Stimulated activated naive CD8-positive, alpha-beta T cell treated with anti-CD3 and anti-CD28 coated beads, Interleukin-15, amount 100 ng/mL, for 72 hours (primary cell): ENCODE measurements around the gene PAGR1.
"Not testable (repeated sequence)": the region's sequence is repeated elsewhere in the genome, so short reads cannot be mapped to it uniquely, and the experiment has no call there.

Source experiments
- ATAC-seq: fragments of 150-1000 bp; cut with Tn5 transposase; 2 replicates; pipeline ENCODE4 v1.10.0; 2021; ENCODE audit warnings: mild to moderate bottlenecking, moderate library complexity
- DNase-seq, 2 donors: peaks; one replicate each; pipeline ENCODE4 v3.0.0; 2021 to 2022
- H3K27ac Mint-ChIP-seq, 2 donors: one replicate each; pipeline ENCODE4 v1.8.0; 2022; ENCODE audit warnings: mild to moderate bottlenecking in 2 of 2, mixed read lengths in 2 of 2, moderate library complexity in 2 of 2
- H3K27me3 Mint-ChIP-seq: one replicate; pipeline ENCODE4 v1.8.0; 2022; ENCODE audit warnings: mixed read lengths
- H3K4me1 Mint-ChIP-seq: one replicate; pipeline ENCODE4 v1.8.0; 2022; ENCODE audit warnings: mild to moderate bottlenecking, mixed read lengths
- H3K4me3 Mint-ChIP-seq, 2 donors: one replicate each; pipeline ENCODE4 v1.8.0; 2022; ENCODE audit warnings: mild to moderate bottlenecking in 2 of 2, mixed read lengths in 2 of 2, moderate library complexity in 1 of 2
- H3K9me3 Mint-ChIP-seq, 2 donors: one replicate each; pipeline ENCODE4 v1.8.0; 2022; ENCODE audit warnings: mixed read lengths in 2 of 2

PAGR1 gene

GRCh38 chr16:29815793-29816693, at the start of gene PAGR1:
TSS of gene PAGR1 (plus strand) at chr16:29816152. CDS start at chr16:29816526, 374 bp downstream.
- Mint-ChIP-seq H3K4me1 (peaks cover 80% of the 10 kb centered on the region), H3K27ac (peak within 1 kb of the TSS; percentile 94 to 98), H3K4me3 (peak within 1 kb of the TSS; percentile 92), H3K9me3 (no peaks in the 10 kb centered on the region), H3K27me3 (peaks cover 13% of the 10 kb centered on the region)
- ATAC-seq: peak; percentile 80
- DNase-seq: peak; percentile 98 to 99

DNA sequence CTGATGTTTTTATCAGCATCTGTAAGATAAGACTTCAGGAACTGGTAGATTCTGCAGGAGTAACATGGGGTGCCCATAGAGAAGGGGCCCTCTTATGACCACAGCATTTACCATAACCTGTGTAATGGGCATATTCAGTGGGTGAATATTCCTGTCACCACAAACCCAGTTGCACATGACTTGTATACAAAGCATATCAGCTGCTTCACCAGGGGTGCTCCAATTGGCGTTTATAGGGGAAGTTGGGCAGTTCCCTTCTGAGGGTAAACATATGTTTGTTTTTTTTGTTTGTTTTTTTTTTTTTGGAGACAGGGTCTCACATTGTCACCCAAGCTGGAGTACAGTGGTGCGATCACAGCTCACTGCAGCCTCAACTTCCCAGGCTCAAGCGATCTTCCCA, 49.4 kb upstream of the PAGR1 start:
- Mint-ChIP-seq H3K4me3 (no peak overlapping the region), H3K27me3 (no peaks in the 10 kb centered on the region), H3K27ac (no peak overlapping the region), H3K4me1 (no peaks in the 10 kb centered on the region), H3K9me3 (no peaks in the 10 kb centered on the region)
- no peak for ATAC-seq
- no peak for DNase-seq

- Mint-ChIP-seq H3K27ac (no peak overlapping the region), H3K4me1 (peaks cover 3% of the 10 kb centered on the region), H3K9me3 (no peaks in the 10 kb centered on the region), H3K27me3 (no peaks in the 10 kb centered on the region), H3K4me3 (no peak overlapping the region)
- DNase-seq (no peak), ATAC-seq (no peak)
These were observed 48.9 kb upstream of the PAGR1 start for GRCh38 chr16:29767062-29767461.

- no peak for DNase-seq
- Mint-ChIP-seq H3K4me3 (no peak overlapping the region), H3K27me3 (no peaks in the 10 kb centered on the region), H3K27ac (peak overlapping the region in 1 of 2 donors; percentile 68), H3K4me1 (peaks cover 16% of the 10 kb centered on the region), H3K9me3 (no peaks in the 10 kb centered on the region)
- no peak for ATAC-seq
These were observed 46.4 kb upstream of the PAGR1 start for GRCh38 chr16:29769507-29769906.

GRCh38 chr16:29770250-29770929, 45.6 kb upstream of the PAGR1 start:
- no peaks in the 10 kb centered on the region for H3K27me3 Mint-ChIP-seq
- peaks cover 18% of the 10 kb centered on the region for H3K4me1 Mint-ChIP-seq
- peak overlapping the region in 1 of 2 donors; percentile 68 for H3K27ac Mint-ChIP-seq
- DNase-seq (no peak), ATAC-seq (no peak)
- H3K9me3 Mint-ChIP-seq: no peaks in the 10 kb centered on the region
- no peak overlapping the region for H3K4me3 Mint-ChIP-seq

GRCh38 chr16:29772330-29772729, 43.6 kb upstream of the PAGR1 start:
- not testable (repeated sequence) for DNase-seq, H3K9me3 Mint-ChIP-seq, H3K4me3 Mint-ChIP-seq, ATAC-seq, H3K27me3 Mint-ChIP-seq
- peak overlapping the region in 1 of 2 donors; percentile 62 for H3K27ac Mint-ChIP-seq
- peaks cover 27% of the 10 kb centered on the region for H3K4me1 Mint-ChIP-seq

GRCh38 chr16:29774730-29775129, 41.2 kb upstream of the PAGR1 start:
- DNase-seq (no peak), ATAC-seq (no peak)
- Mint-ChIP-seq H3K27ac (no peak overlapping the region), H3K4me1 (peaks cover 33% of the 10 kb centered on the region), H3K27me3 (peaks cover 6% of the 10 kb centered on the region), H3K4me3 (no peak overlapping the region), H3K9me3 (no peaks in the 10 kb centered on the region)

- H3K27ac Mint-ChIP-seq: no peak overlapping the region
- DNase-seq (no peak), ATAC-seq (no peak)
- no peaks in the 10 kb centered on the region for H3K9me3 Mint-ChIP-seq
- H3K4me1 Mint-ChIP-seq: peaks cover 40% of the 10 kb centered on the region
- peaks cover 6% of the 10 kb centered on the region for H3K27me3 Mint-ChIP-seq
- no peak overlapping the region for H3K4me3 Mint-ChIP-seq
These were observed 40.1 kb upstream of the PAGR1 start for GRCh38 chr16:29775742-29776408.

DNA sequence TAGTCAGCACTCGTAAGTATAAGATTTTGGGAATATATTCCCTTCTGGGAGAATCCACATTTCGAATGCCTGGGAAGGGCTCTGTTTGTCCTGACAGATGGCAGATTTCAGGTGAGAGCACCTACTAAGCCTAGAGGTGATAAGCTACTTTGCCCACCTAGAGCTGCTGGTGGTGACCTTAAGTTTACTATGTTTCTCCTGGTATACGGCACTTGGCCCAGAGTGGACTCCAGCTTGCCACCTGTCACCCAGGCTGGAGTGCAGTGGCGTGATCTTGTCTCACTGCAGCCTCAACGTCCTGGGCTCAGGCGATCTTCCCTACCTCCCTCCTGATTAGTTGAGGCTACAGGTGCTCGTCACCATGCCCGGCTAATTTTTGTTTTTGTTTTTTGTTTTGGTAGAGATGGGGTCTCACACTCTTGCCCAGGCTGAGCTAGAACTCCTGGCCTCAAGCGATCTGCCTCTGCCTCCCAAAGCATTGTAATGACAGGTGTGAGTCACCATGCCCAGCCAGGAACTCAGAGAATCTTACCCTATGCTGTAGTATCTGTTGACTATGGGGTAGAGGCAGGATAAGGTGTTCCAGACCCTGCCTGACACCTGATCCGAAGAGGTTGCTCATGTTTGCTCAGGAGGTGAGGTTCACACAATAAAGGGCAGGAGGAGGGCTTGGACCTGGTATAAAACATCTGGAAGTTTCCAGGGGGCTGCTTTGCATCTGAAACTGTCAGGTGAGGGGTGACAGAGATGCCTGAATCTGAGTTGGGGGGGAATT, 38.2 kb upstream of the PAGR1 start, which contains the start of gene ZG16:
ZG16 (plus strand) TSS at position 681 of the 775 bp plus-strand sequence. CDS start 1,011 bp downstream, outside the sequence.
- DNase-seq (no peak), ATAC-seq (no peak)
- no peaks in the 10 kb centered on the region for H3K9me3 Mint-ChIP-seq
- no peak within 1 kb of the TSS for H3K27ac Mint-ChIP-seq
- H3K4me1 Mint-ChIP-seq: peaks cover 32% of the 10 kb centered on the region
- H3K4me3 Mint-ChIP-seq: no peak within 1 kb of the TSS
- H3K27me3 Mint-ChIP-seq: peaks cover 6% of the 10 kb centered on the region

GRCh38 chr16:29779474-29779873, 36.5 kb upstream of the PAGR1 start:
- H3K4me1 Mint-ChIP-seq: peaks cover 36% of the 10 kb centered on the region
- no peak overlapping the region for H3K4me3 Mint-ChIP-seq
- no peaks in the 10 kb centered on the region for H3K9me3 Mint-ChIP-seq
- no peak for ATAC-seq
- DNase-seq: no peak
- H3K27me3 Mint-ChIP-seq: peaks cover 6% of the 10 kb centered on the region
- H3K27ac Mint-ChIP-seq: no peak overlapping the region

GRCh38 chr16:29783094-29783953, 32.6 kb upstream of the PAGR1 start:
- H3K27me3 Mint-ChIP-seq, H3K27ac Mint-ChIP-seq, H3K9me3 Mint-ChIP-seq: not testable (repeated sequence)

GRCh38 chr16:29784157-29784556, 31.8 kb upstream of the PAGR1 start:
- H3K27ac Mint-ChIP-seq: peak overlapping the region; percentile 8 to 21

More at GRCh38 chr16:29783094-29783953, 32.6 kb upstream of the PAGR1 start:
- not testable (repeated sequence) for DNase-seq, ATAC-seq, H3K4me3 Mint-ChIP-seq
- peaks cover 36% of the 10 kb centered on the region for H3K4me1 Mint-ChIP-seq

DNA sequence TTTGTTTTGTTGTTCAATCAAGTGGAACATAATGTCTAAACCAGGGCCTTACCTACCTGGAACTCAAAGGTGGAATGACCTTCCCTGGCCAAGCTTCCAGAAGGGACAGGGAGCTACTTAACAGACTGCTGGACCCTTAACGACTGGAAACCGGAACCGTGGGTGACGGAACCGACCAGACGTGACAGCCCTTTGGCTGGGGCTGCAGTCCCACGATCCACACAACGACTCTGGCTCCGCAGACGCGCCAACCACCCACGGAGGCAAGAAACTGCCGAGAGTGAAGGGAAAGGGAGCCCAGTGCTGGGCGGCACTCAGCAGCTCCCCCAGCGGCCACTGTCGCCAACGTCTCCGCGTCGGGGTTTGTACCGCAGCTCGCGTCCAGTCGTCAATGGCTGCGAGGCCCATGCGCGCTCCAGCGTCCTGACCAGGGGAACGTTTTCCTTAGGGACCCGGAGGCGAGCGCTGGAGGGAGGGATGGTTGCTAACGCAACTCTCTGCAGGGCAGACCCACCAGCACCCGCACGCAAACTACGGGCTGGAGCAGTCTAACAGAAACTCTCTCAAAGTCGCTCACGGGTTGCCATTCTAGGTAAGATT, 31.0 kb upstream of the PAGR1 start:
- Mint-ChIP-seq H3K9me3 (no peaks in the 10 kb centered on the region), H3K4me3 (peak overlapping the region; percentile 68 to 75), H3K27me3 (no peaks in the 10 kb centered on the region), H3K27ac (peak overlapping the region; percentile 19 to 66), H3K4me1 (peaks cover 40% of the 10 kb centered on the region)
- peak; percentile 84 for ATAC-seq
- DNase-seq: peak; percentile 72

More at GRCh38 chr16:29784157-29784556, 31.8 kb upstream of the PAGR1 start:
- H3K4me1 Mint-ChIP-seq: peaks cover 37% of the 10 kb centered on the region
- ATAC-seq: peak; percentile 92
- peak overlapping the region in 1 of 2 donors; percentile 27 for H3K4me3 Mint-ChIP-seq
- DNase-seq: peak in 1 of 2 donors; percentile 49
- no peaks in the 10 kb centered on the region for H3K9me3 Mint-ChIP-seq
- H3K27me3 Mint-ChIP-seq: peaks cover under 1% of the 10 kb centered on the region

GRCh38 chr16:29787155-29787554, 28.8 kb upstream of the PAGR1 start:
- DNase-seq, H3K4me3 Mint-ChIP-seq, H3K9me3 Mint-ChIP-seq, H3K27me3 Mint-ChIP-seq, ATAC-seq, H3K27ac Mint-ChIP-seq: not testable (repeated sequence)
- H3K4me1 Mint-ChIP-seq: peaks cover 43% of the 10 kb centered on the region
